Type B pancreatic cell (in vitro differentiated cells): ENCODE results near the gene NPRL2. TPM values are rescaled to one million over a fixed set of nuclear protein-coding genes. Genes with fewer than 3 reads are reported as not detected.
A peak's percentile ranks its signal among the peaks of the same experiment; 100 is the strongest.

ENCODE experiments used
- DNase-seq: peaks from one replicate; pipeline ENCODE4 v3.0.0; 2021; ENCODE audit warnings: mixed read lengths; ENCODE audit not compliant: unreplicated experiment; ENCODE audit errors: extremely low spot score
- H3K27ac Mint-ChIP-seq: 2 replicates; pipeline ENCODE4 v1.8.0; 2021; ENCODE audit warnings: mild to moderate bottlenecking, mixed read lengths
- H3K27me3 Mint-ChIP-seq: 2 replicates; pipeline ENCODE4 v1.8.0; 2021; ENCODE audit warnings: mixed read lengths
- H3K36me3 Mint-ChIP-seq: 2 replicates; pipeline ENCODE4 v1.8.0; 2021; ENCODE audit warnings: mixed read lengths
- H3K4me1 Mint-ChIP-seq: one replicate; pipeline ENCODE4 v1.8.0; 2021; ENCODE audit warnings: mixed read lengths; ENCODE audit not compliant: unreplicated experiment
- H3K4me3 Mint-ChIP-seq: 2 replicates; pipeline ENCODE4 v1.8.0; 2021; ENCODE audit warnings: mild to moderate bottlenecking, mixed read lengths
- H3K9me3 Mint-ChIP-seq: 2 replicates; pipeline ENCODE4 v1.8.0; 2021; ENCODE audit warnings: mixed read lengths
- CTCF ChIP-seq: fragments of 200-600 bp; sonication (generic); conservative IDR thresholded peaks from 2 replicates; pipeline ENCODE4 v1.5.0; 2021; ENCODE audit warnings: antibody characterized with exemption, mild to moderate bottlenecking
- total RNA-seq: library from RNA; stranded (reverse); gene quantifications from 2 replicates; pipeline ENCODE4 v1.2.1, GENCODE V29; 2021; ENCODE audit warnings: low replicate concordance

Gene NPRL2
- total RNA-seq, 1 donor from 2014 or later = 27.9 TPM

DNA sequence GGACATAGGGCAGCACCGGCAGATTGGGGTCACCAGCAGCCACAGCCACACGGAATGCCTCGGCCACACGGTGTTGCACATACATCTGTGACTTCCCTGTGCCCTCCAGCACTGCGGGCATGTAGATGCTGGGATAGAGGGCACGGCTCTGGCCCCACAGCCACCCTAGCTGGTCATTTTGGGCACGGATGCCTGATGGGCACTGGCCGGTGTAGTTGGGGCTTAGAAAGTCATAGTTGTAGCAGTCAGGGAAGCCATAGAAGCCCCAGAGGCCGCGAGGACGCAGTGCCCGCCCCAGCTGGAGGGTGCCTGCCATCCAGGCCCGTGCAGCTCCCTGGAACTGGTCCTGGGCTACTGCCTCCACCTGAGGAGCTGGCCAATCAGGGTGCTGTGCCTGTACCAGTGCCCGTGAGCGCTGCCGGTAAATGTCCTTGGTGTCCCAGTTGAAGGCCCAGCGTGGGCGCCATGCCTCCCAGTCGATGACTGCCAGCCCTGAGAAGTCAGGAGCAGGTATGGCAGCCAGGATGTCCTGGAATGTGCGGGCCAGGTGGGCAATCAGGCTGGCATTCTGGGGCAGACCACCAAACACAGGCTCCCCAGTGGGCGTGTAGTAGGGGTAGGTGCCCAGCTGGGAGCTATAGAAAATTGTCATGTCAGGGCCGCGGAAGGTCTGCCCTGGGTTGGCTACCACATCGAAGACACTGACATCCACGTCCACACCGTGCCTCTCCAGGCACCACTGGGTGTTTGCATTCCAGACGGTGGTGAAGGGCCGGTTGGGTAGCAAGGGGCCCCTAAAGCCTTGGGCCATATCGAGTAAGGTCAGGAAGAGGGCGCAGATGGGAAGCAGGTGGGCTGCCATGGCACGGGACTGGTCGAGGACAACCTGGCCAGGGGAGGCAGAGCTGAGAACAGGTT, 48.2 kb downstream of the NPRL2 start:
- TF ChIP-seq CTCF = no peak
- H3K9me3 Mint-ChIP-seq = no peaks in the 10 kb centered on the region
- no peaks in the 10 kb centered on the region for H3K27me3 Mint-ChIP-seq
- H3K27ac Mint-ChIP-seq = peak overlapping the region; percentile 53
- no peak for DNase-seq
- H3K36me3 Mint-ChIP-seq = no peaks in the 10 kb centered on the region
- H3K4me3 Mint-ChIP-seq = no peak overlapping the region
- H3K4me1 Mint-ChIP-seq = peaks cover 18% of the 10 kb centered on the region

DNA sequence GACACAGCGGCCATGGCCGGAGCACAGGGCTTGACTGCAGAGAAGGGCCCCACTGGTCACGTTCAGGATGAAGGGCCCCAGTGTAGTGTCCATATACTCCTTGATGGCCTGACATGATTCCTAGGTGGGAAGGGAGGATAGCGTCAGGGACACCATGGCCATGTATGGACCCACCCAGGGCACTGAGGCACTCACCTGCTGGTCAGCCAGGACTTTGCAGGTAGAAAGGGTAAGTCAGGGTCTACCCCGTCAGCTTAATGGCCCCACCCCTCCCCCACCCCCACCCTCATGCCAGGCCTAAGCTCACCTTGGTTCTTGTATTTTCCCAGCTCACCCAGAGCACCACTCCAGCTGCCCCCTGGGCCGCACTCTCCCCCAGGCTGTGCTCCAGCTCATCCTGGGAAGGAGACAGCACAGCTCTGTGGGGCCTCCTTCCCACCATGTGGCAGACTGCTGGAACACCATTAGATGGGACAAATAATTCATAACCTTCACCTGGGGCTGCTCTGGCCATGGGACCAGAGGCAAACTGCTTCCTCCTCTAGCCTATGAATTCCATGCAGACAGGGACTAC, 49.8 kb downstream of the NPRL2 start:
- no peaks in the 10 kb centered on the region for H3K9me3 Mint-ChIP-seq
- no peaks in the 10 kb centered on the region for H3K27me3 Mint-ChIP-seq
- no peaks in the 10 kb centered on the region for H3K36me3 Mint-ChIP-seq
- peak overlapping the region; percentile 98 for H3K4me3 Mint-ChIP-seq
- no peak for TF ChIP-seq CTCF
- peak overlapping the region; percentile 99 for H3K27ac Mint-ChIP-seq
- H3K4me1 Mint-ChIP-seq = peaks cover 18% of the 10 kb centered on the region
- DNase-seq = no peak

GRCh38 chr3:50299929-50300680, 50.5 kb downstream of the NPRL2 start:
- Mint-ChIP-seq H3K36me3 (no peaks in the 10 kb centered on the region), H3K27ac (peak overlapping the region; percentile 99), H3K4me1 (peaks cover 18% of the 10 kb centered on the region), H3K9me3 (no peaks in the 10 kb centered on the region), H3K27me3 (no peaks in the 10 kb centered on the region), H3K4me3 (peak overlapping the region; percentile 98)
- DNase-seq = no peak
- no peak for TF ChIP-seq CTCF

GRCh38 chr3:50299638-50299928, 51.0 kb downstream of the NPRL2 start:
- H3K27ac Mint-ChIP-seq = peak overlapping the region; percentile 99
- H3K27me3 Mint-ChIP-seq = no peaks in the 10 kb centered on the region
- no peak for DNase-seq
- H3K4me1 Mint-ChIP-seq = peaks cover 18% of the 10 kb centered on the region
- H3K9me3 Mint-ChIP-seq = no peaks in the 10 kb centered on the region
- peak overlapping the region; percentile 98 for H3K4me3 Mint-ChIP-seq
- H3K36me3 Mint-ChIP-seq = no peaks in the 10 kb centered on the region
- no peak for TF ChIP-seq CTCF

DNA sequence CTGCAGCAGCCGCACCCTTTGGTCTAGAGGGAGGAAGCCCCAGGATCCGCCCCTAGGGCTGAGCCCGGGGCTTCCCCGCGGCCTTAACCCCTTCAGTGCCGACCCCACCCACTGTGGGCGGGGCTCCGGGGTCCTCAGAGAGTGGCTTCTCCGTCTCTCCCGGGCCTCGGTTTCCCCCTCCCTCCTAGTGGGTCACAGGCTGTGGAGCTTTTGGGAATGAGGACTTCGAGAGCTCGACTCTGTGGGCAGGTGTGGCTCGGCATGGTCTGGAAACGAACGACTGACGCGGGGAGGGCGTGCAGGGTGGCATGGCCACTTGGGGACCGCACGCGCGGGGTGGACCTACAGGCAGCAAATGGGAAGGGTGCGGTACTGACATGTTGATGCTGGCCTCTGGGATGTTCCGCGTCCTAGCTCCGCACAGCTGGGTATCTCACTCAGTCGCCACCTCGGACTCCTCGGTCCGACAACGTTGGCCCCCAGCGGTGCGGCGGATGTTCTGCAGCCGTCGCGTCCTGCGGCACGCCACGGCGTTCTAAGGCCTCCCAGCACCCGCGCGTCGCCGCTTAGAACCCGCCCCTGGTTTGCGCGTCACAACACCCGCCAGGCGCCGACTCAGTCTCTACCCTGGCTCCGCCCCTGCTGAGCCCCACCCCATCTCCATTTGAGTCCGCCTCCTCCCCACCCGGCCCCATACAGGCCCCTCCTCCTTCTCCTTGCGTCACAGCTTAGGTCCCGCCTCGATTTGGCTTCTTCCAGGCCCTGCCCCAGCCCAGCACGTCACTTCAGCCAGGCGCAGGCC, 51.5 kb downstream of the NPRL2 start, which contains the start of the genes HYAL3 and NAA80:
Gene HYAL3, minus strand, starts transcription at position 570 of the 802 bp plus-strand sequence. CDS start 3,803 bp downstream, outside the sequence.
Gene NAA80, minus strand, starts transcription at position 570 of the 802 bp plus-strand sequence. CDS start 1,942 bp downstream, outside the sequence.
- Mint-ChIP-seq H3K27me3 (no peaks in the 10 kb centered on the region), H3K9me3 (no peaks in the 10 kb centered on the region), H3K27ac (peak within 1 kb of the TSS; percentile 99), H3K4me1 (peaks cover 18% of the 10 kb centered on the region), H3K36me3 (no peaks in the 10 kb centered on the region), H3K4me3 (peak within 1 kb of the TSS; percentile 98)
- DNase-seq = peak; percentile 99
- peak; percentile 64 for TF ChIP-seq CTCF
